HEK293 (cell line): Measurements from ENCODE around the gene REEP2.

Source experiments
- CTCF ChIA-PET: fragments of 350-600 bp; formaldehyde crosslinking; extraction: SDS; loops from one replicate; lab custom pipeline; 2021; ENCODE audit warnings: antibody characterized with exemption; lab: Yijun Ruan, JAX
- POLR2A ChIA-PET: fragments of 300-600 bp; formaldehyde crosslinking; extraction: SDS; loops from one replicate; lab custom pipeline; 2020; ENCODE audit warnings: antibody characterized with exemption, inconsistent platforms; lab: Yijun Ruan, JAX
- H3K27ac ChIP-seq: fragments of 200-500 bp; sonication (Bioruptor generic); 2 replicates; pipeline ENCODE4 v1.5.1; 2014; ENCODE audit warnings: low read depth, low read length, control low read depth, inconsistent platforms; ENCODE audit errors: extremely low read depth
- H3K36me3 ChIP-seq, 2 experiments: fragments of 200-500 bp in 1 of 2; sonication (Bioruptor generic) in 1 of 2; 1 replicate in 1 of 2; 2 replicates in 1 of 2; pipeline ENCODE4 v1.5.1; 2014 to 2017; ENCODE audit warnings: inconsistent platforms in 2 of 2, low read length in 2 of 2; ENCODE audit not compliant: control insufficient read depth in 2 of 2, insufficient read depth in 1 of 2
- H3K4me1 ChIP-seq: fragments of 200-500 bp; sonication (Bioruptor generic); 2 replicates; pipeline ENCODE4 v1.5.1; 2014; ENCODE audit warnings: mild to moderate bottlenecking, low read length, inconsistent platforms; ENCODE audit not compliant: control insufficient read depth, insufficient read depth
- H3K4me3 ChIP-seq: 2 replicates; pipeline ENCODE4 v1.5.1; 2011; ENCODE audit warnings: low read depth, mild to moderate bottlenecking, control low read depth, low read length, moderate library complexity
- H3K9me3 ChIP-seq: fragments of 200-500 bp; sonication (Bioruptor generic); 2 replicates; pipeline ENCODE4 v1.5.1; 2014; ENCODE audit warnings: low read depth, low read length, inconsistent platforms; ENCODE audit not compliant: control insufficient read depth, insufficient read depth
- EGR2 ChIP-seq: fragments of 450-650 bp; formaldehyde crosslinking; IDR thresholded peaks from 2 replicates; pipeline ENCODE4 v1.5.1; 2016; ENCODE audit warnings: low read depth, missing biosample characterization, missing genetic modification characterization
- GLI2 ChIP-seq: fragments of 450-650 bp; formaldehyde crosslinking; IDR thresholded peaks from 2 replicates; pipeline ENCODE4; 2017; ENCODE audit warnings: missing biosample characterization, missing genetic modification characterization, low read depth, borderline replicate concordance
- HOXD13 ChIP-seq: sonication (generic); formaldehyde crosslinking; IDR thresholded peaks from 2 replicates; pipeline ENCODE4 v1.8.0; 2022; ENCODE audit warnings: missing genetic modification reagents, borderline replicate concordance
- RBAK ChIP-seq: fragments of 450-650 bp; formaldehyde crosslinking; IDR thresholded peaks from 2 replicates; pipeline ENCODE4 v1.5.1; 2016; ENCODE audit warnings: missing biosample characterization, missing genetic modification characterization
- ZBTB17 ChIP-seq: fragments of 450-650 bp; formaldehyde crosslinking; IDR thresholded peaks from 2 replicates; pipeline ENCODE4 v1.5.1; 2016; ENCODE audit warnings: missing biosample characterization, missing genetic modification characterization
- ZBTB20 ChIP-seq: fragments of 450-650 bp; formaldehyde crosslinking; IDR thresholded peaks from 2 replicates; pipeline ENCODE4 v1.5.1; 2016; ENCODE audit warnings: missing biosample characterization, missing genetic modification characterization
- ZBTB48 ChIP-seq: fragments of 450-650 bp; formaldehyde crosslinking; IDR thresholded peaks from 2 replicates; pipeline ENCODE4 v1.5.1; 2016; ENCODE audit warnings: missing biosample characterization, missing genetic modification characterization
- ZBTB8A ChIP-seq: fragments of 450-650 bp; formaldehyde crosslinking; IDR thresholded peaks from 2 replicates; pipeline ENCODE4 v1.5.1; 2016; ENCODE audit warnings: missing biosample characterization, missing genetic modification characterization
- ZFP41 ChIP-seq: fragments of 450-650 bp; formaldehyde crosslinking; IDR thresholded peaks from 2 replicates; pipeline ENCODE4 v1.5.1; 2016; ENCODE audit warnings: missing biosample characterization, missing genetic modification characterization, borderline replicate concordance
- ZFP69B ChIP-seq: fragments of 450-650 bp; formaldehyde crosslinking; IDR thresholded peaks from 2 replicates; pipeline ENCODE4 v1.5.1; 2016; ENCODE audit warnings: missing biosample characterization, missing genetic modification characterization
- ZIC2 ChIP-seq: fragments of 450-650 bp; formaldehyde crosslinking; IDR thresholded peaks from 2 replicates; pipeline ENCODE4 v1.5.1; 2016; ENCODE audit warnings: missing biosample characterization, missing genetic modification characterization
- ZNF133 ChIP-seq: fragments of 450-650 bp; formaldehyde crosslinking; IDR thresholded peaks from 2 replicates; pipeline ENCODE4 v1.5.1; 2016; ENCODE audit warnings: missing biosample characterization, missing genetic modification characterization
- ZNF335 ChIP-seq: fragments of 450-650 bp; formaldehyde crosslinking; conservative IDR thresholded peaks from 2 replicates; pipeline ENCODE4 v1.5.1; 2016; ENCODE audit warnings: missing biosample characterization, missing genetic modification characterization
- ZNF366 ChIP-seq: fragments of 450-650 bp; formaldehyde crosslinking; conservative IDR thresholded peaks from 2 replicates; pipeline ENCODE4 v1.5.1; 2016; ENCODE audit warnings: missing biosample characterization, missing genetic modification characterization
- ZNF37A ChIP-seq: fragments of 450-650 bp; IDR thresholded peaks from 2 replicates; pipeline ENCODE4 v1.5.1; 2018; ENCODE audit warnings: missing biosample characterization, missing genetic modification characterization
- ZNF664 ChIP-seq: fragments of 450-650 bp; formaldehyde crosslinking; IDR thresholded peaks from 2 replicates; pipeline ENCODE4 v1.5.1; 2016; ENCODE audit warnings: missing biosample characterization, missing genetic modification characterization
- ZXDB ChIP-seq: fragments of 450-650 bp; formaldehyde crosslinking; IDR thresholded peaks from 2 replicates; pipeline ENCODE4 v1.5.1; 2016; ENCODE audit warnings: missing biosample characterization, missing genetic modification characterization
- TF ChIP-seq, protein P1 (sequence below): fragments of 450-650 bp; formaldehyde crosslinking; IDR thresholded peaks from 2 replicates; pipeline ENCODE4; 2016; ENCODE audit warnings: missing biosample characterization, missing genetic modification characterization
- TF ChIP-seq, protein P2 (sequence below): fragments of 450-650 bp; formaldehyde crosslinking; IDR thresholded peaks from 2 replicates; pipeline ENCODE4 v1.5.1; 2016; ENCODE audit warnings: missing biosample characterization, missing genetic modification characterization
- TF ChIP-seq, protein P3 (sequence below): fragments of 450-650 bp; formaldehyde crosslinking; IDR thresholded peaks from 2 replicates; pipeline ENCODE4 v1.5.1; 2016; ENCODE audit warnings: missing biosample characterization, missing genetic modification characterization
- TF ChIP-seq, protein P4 (sequence below): fragments of 450-650 bp; formaldehyde crosslinking; IDR thresholded peaks from 2 replicates; pipeline ENCODE4 v1.5.1; 2016; ENCODE audit warnings: missing biosample characterization, missing genetic modification characterization
- TF ChIP-seq, protein P5 (sequence below): fragments of 450-650 bp; formaldehyde crosslinking; IDR thresholded peaks from 2 replicates; pipeline ENCODE4 v1.5.1; 2017; ENCODE audit warnings: missing biosample characterization, missing genetic modification characterization

Gene REEP2

DNA sequence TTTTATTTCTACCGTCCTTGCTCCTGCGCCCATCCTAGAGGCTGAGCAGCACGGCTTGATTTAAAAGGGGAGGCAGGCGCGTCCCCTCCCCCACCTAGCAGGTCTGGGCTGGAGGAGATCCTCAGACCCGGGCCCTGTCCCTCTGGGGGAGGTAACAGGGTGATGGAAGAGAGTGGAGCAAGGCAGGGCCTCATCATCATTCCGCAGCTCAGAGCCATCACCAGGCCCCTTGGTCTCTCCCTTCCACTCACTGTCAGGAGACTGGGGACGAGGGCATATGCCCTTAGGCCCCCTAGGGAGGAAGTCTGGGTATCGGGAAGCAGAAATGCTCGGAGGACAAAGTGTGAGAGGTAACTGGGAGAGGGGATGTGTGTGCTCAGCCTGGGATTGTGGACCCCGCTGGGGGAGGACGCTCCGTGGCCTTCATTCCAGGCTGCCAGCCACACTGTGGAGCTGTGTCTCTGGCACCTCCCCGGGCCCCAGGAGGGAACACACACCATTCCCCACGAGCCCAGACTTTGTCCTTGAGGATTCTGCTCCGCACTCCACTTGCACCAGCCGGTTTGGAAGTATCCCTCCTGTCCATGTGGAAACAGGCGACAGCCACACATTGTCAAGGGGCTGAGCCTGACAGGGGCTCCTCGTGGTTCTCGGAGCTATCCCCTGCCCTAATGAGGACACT is 761 bp downstream of the REEP2 start (continued):
- TF ChIP-seq RBAK (tag by site-specific recombination) (no peak), GLI2 (tag by site-specific recombination) (no peak), ZNF664 (tag by site-specific recombination) (no peak), ZXDB (tag by site-specific recombination) (no peak), ZNF133 (tag by site-specific recombination) (no peak), ZBTB8A (tag by site-specific recombination) (peak; percentile 41), ZBTB48 (tag by site-specific recombination) (peak; percentile 74), ZFP69B (tag by site-specific recombination) (peak; percentile 84), ZFP41 (no peak), HOXD13 (CRISPR knock-in tag) (no peak)
- TF ChIP-seq, protein P1, sequence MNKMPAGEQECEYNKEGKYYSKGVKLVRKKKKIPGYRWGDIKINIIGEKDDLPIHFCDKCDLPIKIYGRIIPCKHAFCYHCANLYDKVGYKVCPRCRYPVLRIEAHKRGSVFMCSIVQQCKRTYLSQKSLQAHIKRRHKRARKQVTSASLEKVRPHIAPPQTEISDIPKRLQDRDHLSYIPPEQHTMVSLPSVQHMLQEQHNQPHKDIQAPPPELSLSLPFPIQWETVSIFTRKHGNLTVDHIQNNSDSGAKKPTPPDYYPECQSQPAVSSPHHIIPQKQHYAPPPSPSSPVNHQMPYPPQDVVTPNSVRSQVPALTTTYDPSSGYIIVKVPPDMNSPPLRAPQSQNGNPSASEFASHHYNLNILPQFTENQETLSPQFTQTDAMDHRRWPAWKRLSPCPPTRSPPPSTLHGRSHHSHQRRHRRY (tag by site-specific recombination) = no peak
- TF ChIP-seq, protein P2, sequence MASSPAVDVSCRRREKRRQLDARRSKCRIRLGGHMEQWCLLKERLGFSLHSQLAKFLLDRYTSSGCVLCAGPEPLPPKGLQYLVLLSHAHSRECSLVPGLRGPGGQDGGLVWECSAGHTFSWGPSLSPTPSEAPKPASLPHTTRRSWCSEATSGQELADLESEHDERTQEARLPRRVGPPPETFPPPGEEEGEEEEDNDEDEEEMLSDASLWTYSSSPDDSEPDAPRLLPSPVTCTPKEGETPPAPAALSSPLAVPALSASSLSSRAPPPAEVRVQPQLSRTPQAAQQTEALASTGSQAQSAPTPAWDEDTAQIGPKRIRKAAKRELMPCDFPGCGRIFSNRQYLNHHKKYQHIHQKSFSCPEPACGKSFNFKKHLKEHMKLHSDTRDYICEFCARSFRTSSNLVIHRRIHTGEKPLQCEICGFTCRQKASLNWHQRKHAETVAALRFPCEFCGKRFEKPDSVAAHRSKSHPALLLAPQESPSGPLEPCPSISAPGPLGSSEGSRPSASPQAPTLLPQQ (tag by site-specific recombination) = peak; percentile 89

DNA sequence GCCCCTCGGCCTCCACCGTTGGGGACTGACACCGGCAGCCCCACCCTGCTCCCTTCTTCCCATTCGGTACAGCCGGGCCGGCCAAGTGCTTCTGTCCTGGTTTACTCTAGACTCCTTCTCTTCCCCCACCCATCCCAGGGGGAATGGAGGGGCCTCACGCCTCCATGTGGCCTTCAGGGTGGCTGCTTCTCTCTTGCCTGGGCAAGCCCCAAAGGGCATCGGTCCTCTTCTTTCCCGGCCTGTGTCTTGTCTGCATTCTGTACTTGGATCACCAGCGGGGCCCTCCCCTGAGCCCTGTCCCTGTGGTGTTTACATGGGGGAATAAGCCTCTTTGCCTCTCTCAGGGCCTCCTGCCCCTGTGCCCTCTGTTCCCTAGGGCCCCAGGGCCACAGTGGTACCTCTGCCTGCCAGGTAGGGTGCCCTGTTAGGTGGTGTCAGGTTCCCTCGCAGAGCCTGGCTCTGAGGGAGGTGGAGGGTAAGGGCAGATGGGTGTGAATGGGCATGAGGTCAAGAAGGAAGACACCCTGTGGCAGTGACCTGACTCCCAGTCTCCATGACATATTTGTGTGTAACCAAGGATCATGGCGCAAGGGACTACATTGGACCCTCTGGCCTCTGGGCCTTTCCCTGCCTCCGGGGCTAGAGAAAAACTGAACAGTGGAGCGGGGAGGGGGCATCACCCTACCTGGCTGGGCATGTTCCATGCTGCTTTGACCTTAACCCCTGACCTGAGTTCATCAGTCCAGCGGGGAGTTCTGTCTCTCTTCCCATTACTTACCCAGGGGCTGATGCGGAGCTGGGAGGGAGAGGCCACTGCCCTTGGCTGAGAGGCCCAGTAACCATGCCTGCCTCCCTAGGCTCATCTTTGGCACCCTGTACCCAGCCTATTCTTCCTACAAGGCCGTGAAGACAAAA is 1.6 kb downstream of the REEP2 start:
- Histone ChIP-seq H3K9me3 (no peaks in the 10 kb centered on the region), H3K4me3 (no peak overlapping the region), H3K36me3 (peaks cover 3 to 49% of the 10 kb centered on the region in 2 experiments), H3K27ac (peak overlapping the region; percentile 68), H3K4me1 (peaks cover 8% of the 10 kb centered on the region; the same call in 1 of the 2 replicates)
- TF ChIP-seq ZNF37A (no peak), ZNF366 (tag by site-specific recombination) (peak; percentile 41; the same call in 1 of the 2 replicates), ZIC2 (peak; percentile 60), ZNF335 (tag by site-specific recombination) (peak; percentile 45; the same call in 1 of the 2 replicates), ZBTB20 (tag by site-specific recombination) (peak; percentile 11; the same call in 1 of the 2 replicates), EGR2 (no peak), ZBTB17 (tag by site-specific recombination) (no peak)
- TF ChIP-seq, protein P3, sequence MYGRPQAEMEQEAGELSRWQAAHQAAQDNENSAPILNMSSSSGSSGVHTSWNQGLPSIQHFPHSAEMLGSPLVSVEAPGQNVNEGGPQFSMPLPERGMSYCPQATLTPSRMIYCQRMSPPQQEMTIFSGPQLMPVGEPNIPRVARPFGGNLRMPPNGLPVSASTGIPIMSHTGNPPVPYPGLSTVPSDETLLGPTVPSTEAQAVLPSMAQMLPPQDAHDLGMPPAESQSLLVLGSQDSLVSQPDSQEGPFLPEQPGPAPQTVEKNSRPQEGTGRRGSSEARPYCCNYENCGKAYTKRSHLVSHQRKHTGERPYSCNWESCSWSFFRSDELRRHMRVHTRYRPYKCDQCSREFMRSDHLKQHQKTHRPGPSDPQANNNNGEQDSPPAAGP (tag by site-specific recombination) = 0 out of 2 replicates have a peak, but pooled peaks have one; percentile 19
- TF ChIP-seq, protein P4, sequence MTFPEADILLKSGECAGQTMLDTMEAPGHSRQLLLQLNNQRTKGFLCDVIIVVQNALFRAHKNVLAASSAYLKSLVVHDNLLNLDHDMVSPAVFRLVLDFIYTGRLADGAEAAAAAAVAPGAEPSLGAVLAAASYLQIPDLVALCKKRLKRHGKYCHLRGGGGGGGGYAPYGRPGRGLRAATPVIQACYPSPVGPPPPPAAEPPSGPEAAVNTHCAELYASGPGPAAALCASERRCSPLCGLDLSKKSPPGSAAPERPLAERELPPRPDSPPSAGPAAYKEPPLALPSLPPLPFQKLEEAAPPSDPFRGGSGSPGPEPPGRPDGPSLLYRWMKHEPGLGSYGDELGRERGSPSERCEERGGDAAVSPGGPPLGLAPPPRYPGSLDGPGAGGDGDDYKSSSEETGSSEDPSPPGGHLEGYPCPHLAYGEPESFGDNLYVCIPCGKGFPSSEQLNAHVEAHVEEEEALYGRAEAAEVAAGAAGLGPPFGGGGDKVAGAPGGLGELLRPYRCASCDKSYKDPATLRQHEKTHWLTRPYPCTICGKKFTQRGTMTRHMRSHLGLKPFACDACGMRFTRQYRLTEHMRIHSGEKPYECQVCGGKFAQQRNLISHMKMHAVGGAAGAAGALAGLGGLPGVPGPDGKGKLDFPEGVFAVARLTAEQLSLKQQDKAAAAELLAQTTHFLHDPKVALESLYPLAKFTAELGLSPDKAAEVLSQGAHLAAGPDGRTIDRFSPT (tag by site-specific recombination) = peak; percentile 74
- TF ChIP-seq, protein P5, sequence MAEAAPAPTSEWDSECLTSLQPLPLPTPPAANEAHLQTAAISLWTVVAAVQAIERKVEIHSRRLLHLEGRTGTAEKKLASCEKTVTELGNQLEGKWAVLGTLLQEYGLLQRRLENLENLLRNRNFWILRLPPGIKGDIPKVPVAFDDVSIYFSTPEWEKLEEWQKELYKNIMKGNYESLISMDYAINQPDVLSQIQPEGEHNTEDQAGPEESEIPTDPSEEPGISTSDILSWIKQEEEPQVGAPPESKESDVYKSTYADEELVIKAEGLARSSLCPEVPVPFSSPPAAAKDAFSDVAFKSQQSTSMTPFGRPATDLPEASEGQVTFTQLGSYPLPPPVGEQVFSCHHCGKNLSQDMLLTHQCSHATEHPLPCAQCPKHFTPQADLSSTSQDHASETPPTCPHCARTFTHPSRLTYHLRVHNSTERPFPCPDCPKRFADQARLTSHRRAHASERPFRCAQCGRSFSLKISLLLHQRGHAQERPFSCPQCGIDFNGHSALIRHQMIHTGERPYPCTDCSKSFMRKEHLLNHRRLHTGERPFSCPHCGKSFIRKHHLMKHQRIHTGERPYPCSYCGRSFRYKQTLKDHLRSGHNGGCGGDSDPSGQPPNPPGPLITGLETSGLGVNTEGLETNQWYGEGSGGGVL = 0 out of 2 replicates have a peak, but pooled peaks have one; percentile 10
- ChIA-PET POLR2A (interaction anchor here (1.0 to 2.1 kb wide), 2 partner anchors 52 to 103 kb away, joined by 3 to 9 read pairs; partner anchors contain the start of gene ETF1), CTCF (interaction anchor here (1.0 to 3.4 kb wide), 3 partner anchors 9 to 64 kb away, joined by 4 to 24 read pairs (median 4); no protein-coding TSS in a partner anchor)
